Measurements from ENCODE around the gene HDAC2.
"Not testable (repeated sequence)": the region's sequence is repeated elsewhere in the genome, so short reads cannot be mapped to it uniquely, and the experiment has no call there.

Gene HDAC2

DNA sequence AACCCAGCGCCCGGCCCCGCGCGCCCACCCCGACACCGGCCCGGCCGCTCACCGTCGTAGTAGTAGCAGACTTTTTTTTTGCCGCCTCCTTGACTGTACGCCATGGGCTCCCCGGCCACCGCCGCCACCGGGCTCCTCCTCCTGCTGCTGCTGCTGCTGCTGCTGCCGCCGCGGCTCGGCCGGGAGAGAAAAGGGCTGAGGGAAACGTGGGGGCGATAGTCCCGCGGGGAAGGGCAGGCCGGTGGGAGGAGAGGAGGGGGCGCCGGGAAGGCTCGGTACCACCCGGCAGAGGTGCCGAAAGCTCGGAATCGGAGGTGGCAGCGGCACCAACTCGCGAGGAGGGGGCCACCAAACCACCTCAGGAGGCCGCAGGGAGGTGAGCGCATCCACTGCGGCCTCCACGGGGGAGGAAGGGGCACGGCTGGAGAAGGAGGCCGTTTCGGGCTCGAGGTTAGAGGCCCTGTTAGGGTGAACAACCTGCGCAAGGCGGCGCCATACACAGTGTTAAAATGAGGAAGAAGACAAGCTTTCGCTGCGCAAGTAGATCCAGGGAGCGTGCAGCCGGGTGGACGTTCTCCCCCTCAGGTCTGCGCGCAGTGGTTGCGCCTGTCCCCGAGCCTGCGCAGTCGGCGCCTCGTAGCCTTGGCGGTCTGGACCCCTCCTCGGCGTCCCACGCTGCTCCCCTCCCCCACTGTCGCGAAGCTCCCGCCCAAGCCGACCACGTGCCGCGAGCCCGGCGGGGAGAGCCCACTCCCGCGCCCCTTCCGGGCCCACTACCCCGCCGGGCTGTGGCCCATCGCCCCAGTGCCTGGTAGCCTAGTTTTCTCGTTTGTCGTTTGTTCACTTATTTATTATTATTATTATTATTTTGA, at the start of gene HDAC2:
Gene HDAC2, minus strand, starts transcription at position 344 of the 872 bp plus-strand sequence. Its CDS starts 240 bp downstream, at position 104.
- peak within 1 kb of the TSS; percentile 95 for H3K4me3 ChIP-seq (ENCODE audit: control insufficient read depth, low read depth, low read length)
- peak; percentile 77 for DNase-seq (ENCODE audit: low read depth)
- TF ChIP-seq, protein P1, sequence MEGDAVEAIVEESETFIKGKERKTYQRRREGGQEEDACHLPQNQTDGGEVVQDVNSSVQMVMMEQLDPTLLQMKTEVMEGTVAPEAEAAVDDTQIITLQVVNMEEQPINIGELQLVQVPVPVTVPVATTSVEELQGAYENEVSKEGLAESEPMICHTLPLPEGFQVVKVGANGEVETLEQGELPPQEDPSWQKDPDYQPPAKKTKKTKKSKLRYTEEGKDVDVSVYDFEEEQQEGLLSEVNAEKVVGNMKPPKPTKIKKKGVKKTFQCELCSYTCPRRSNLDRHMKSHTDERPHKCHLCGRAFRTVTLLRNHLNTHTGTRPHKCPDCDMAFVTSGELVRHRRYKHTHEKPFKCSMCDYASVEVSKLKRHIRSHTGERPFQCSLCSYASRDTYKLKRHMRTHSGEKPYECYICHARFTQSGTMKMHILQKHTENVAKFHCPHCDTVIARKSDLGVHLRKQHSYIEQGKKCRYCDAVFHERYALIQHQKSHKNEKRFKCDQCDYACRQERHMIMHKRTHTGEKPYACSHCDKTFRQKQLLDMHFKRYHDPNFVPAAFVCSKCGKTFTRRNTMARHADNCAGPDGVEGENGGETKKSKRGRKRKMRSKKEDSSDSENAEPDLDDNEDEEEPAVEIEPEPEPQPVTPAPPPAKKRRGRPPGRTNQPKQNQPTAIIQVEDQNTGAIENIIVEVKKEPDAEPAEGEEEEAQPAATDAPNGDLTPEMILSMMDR (conservative IDR thresholded peaks at IDR 0.05; ENCODE audit: control insufficient read depth, insufficient read depth, low read depth, low read length), result no peak

DNA sequence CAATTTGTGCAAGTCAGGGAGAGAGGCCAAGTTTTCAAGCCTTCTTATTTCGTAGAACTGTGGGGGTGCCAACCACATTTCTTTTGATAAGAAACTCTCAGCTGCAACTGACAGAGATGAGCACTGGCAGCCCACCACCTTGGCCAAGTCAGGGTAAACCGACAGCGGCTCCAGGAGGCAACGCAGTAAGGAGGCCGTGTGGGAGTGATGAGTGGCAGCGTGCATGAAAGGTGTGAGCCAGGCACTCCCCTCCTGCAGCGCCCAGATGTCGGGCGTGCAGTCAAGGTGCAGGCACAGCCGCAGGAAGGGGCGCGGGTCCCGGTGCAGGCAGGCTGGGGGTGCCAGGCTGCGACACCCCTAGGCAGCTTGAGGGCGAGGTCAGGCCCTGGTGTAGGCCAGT, 49.2 kb upstream of the HDAC2 start:
- DNase-seq (ENCODE audit: low read depth), result no peak
- H3K4me3 ChIP-seq (ENCODE audit: control insufficient read depth, low read depth, low read length), result no peak overlapping the region
- TF ChIP-seq, protein P1 (conservative IDR thresholded peaks at IDR 0.05; ENCODE audit: control insufficient read depth, insufficient read depth, low read depth, low read length), result no peak

DNA sequence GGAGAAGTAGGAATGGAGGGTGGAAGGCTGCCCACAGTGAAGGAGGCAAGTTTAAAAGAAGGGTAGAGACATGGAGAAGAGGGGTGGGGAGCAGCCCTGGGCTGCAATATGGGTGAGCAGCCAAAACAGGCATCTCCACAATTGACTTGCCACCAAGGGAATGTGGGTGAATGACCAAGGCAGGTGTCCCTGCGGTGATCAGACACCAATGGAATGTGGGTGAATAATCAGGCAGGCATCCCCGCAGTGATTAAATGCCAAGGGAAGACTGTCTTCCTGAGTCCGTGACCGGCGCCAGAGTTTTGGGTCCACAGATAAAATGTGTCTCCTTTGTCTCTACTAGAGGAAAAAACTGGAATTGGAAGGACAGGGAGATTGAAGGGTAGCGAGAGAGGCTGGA, 46.2 kb upstream of the HDAC2 start:
- not testable (repeated sequence) for DNase-seq (ENCODE audit: low read depth); H3K4me3 ChIP-seq (ENCODE audit: control insufficient read depth, low read depth, low read length)

DNA sequence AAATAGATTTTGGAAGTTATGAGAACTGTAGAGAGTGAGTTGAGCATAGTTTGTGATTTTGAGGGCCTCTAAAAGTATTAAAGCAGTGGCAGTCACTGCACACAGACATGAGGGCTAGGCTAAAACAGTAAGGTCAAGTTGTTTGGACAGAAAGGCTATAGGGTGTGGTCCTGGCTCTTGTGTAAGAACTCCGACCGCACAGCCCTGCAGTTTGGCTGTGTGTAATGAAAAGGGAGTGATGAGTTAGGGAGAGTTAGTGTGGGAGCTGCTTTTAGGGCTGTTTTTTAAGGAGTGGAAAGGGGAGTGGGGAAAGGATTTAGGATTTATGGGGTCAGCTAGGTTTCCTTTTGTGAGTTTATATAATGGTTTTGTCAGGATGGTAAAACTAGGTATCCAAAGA, 43.2 kb upstream of the HDAC2 start:
- DNase-seq (ENCODE audit: low read depth), result peak; percentile 43

DNA sequence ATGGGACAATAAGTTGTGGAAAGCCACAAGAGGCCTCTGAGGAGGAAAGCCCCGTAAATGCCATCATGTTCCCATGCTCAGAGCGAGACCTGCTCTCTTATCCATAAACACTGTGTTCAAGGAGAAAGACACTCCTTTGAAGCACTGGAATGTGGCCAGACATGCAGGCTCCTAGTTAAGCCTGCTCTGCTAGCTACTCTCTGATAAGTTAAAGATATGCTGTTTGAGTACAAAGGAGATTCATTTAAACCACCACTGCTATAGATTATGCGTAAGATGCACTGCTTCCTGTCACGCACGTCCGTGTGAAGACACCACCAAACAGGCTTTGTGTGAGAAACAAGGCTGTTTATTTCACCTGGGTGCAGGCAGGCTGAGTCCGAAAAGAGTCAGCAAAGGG, 40.5 kb upstream of the HDAC2 start:
- not testable (repeated sequence) for DNase-seq (ENCODE audit: low read depth); H3K4me3 ChIP-seq (ENCODE audit: control insufficient read depth, low read depth, low read length)

More for the DNA sequence above, 43.2 kb upstream of the HDAC2 start:
- not testable (repeated sequence) for H3K4me3 ChIP-seq (ENCODE audit: control insufficient read depth, low read depth, low read length)

DNA sequence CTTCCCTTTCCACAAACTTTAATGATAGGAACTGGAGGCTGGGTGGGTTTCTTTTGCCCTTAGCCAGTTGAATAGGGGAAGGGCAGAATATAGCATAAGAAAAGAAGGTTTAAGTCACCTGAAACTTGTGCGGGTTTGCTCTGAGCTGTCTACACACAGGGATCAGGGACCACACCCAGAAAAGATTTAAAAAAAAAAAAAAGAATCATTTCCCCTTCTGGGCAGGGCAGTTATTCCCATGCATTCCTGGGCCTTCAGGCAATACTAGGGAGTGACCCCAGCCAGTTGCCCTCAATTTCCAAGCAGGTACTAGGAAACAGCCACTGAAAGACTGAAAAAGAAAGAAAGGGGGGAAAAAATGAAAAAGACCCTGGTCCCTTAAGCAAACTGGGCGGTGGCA, 39.6 kb upstream of the HDAC2 start:
- TF ChIP-seq, protein P1 (conservative IDR thresholded peaks at IDR 0.05; ENCODE audit: control insufficient read depth, insufficient read depth, low read depth, low read length), result no peak
- H3K4me3 ChIP-seq (ENCODE audit: control insufficient read depth, low read depth, low read length), result no peak overlapping the region

DNA sequence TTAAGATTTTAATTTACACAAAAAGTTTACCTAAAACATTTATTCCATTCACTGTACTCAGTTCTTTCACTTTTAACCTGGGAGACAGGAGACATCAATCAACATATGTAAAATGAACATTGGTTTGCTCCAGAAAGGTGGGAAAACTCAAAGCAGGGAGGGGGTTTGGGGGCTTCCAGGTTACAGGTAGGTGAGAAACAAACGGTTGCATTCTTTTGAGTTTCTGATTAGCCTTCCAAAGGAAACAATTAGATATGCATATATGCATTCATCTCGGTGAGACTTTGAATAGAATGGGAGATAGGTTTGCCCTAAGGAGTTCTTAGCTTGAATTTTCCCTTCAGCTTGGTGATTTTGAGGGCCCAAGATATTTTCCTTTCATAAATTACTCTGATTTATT, 38.2 kb upstream of the HDAC2 start:
- DNase-seq (ENCODE audit: low read depth), result no peak
- no peak overlapping the region for H3K4me3 ChIP-seq (ENCODE audit: control insufficient read depth, low read depth, low read length)
- TF ChIP-seq, protein P1 (conservative IDR thresholded peaks at IDR 0.05; ENCODE audit: control insufficient read depth, insufficient read depth, low read depth, low read length), result no peak

More for the DNA sequence above, 39.6 kb upstream of the HDAC2 start:
- no peak for DNase-seq (ENCODE audit: low read depth)

DNA sequence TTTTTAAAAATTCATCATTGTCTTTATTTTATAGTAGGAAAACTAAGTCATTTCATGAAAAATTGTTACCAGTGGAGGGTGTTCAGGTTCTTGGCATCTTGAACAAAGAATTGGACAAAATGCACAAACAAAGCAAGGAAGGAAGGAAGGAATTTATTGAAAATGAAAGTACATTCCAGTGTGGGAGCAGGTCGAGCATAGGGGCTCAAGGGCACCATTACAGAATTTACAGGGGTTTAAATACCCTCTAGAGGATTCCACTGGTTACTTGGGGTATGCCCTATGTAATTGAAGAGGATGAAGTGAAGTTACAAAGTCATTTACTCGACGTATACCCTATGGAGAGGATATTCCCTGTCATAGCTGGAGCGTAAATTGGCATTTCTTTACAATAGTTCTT, 37.4 kb upstream of the HDAC2 start:
- H3K4me3 ChIP-seq (ENCODE audit: control insufficient read depth, low read depth, low read length), result no peak overlapping the region
- TF ChIP-seq, protein P1 (conservative IDR thresholded peaks at IDR 0.05; ENCODE audit: control insufficient read depth, insufficient read depth, low read depth, low read length), result no peak
- DNase-seq (ENCODE audit: low read depth), result no peak
